Stomach smooth muscle (tissue), 2 donors: Measurements from ENCODE around the gene KRTAP4-16.
"Not testable (repeated sequence)": the region's sequence is repeated elsewhere in the genome, so short reads cannot be mapped to it uniquely, and the experiment has no call there.

Experiments
- H3K27ac ChIP-seq: one replicate; pipeline ENCODE4 v1.7.0; 2013; ENCODE audit warnings: mild to moderate bottlenecking, low read length, inconsistent platforms
- H3K27me3 ChIP-seq, 2 donors: one replicate each; pipeline ENCODE4 v1.7.0; 2013; ENCODE audit warnings: low read length in 2 of 2; ENCODE audit not compliant: insufficient read depth in 2 of 2, control insufficient read depth in 1 of 2
- H3K36me3 ChIP-seq, 2 donors: one replicate each; pipeline ENCODE4 v1.7.0; 2013; ENCODE audit warnings: low read length in 2 of 2; ENCODE audit not compliant: control insufficient read depth in 2 of 2, insufficient read depth in 2 of 2
- H3K4me1 ChIP-seq: one replicate; pipeline ENCODE4 v1.7.0; 2013; ENCODE audit warnings: low read length; ENCODE audit not compliant: control insufficient read depth, insufficient read depth
- H3K4me3 ChIP-seq, 2 donors: one replicate each; pipeline ENCODE4 v1.7.0; 2013; ENCODE audit warnings: low read length in 2 of 2
- H3K9ac ChIP-seq, 2 donors: one replicate each; pipeline ENCODE4 v1.7.0; 2013; ENCODE audit warnings: low read length in 2 of 2, mild to moderate bottlenecking in 1 of 2
- H3K9me3 ChIP-seq, 2 donors: one replicate each; pipeline ENCODE4 v1.7.0; 2013; ENCODE audit warnings: low read length in 2 of 2; ENCODE audit not compliant: control insufficient read depth in 2 of 2
- donor health status: healthy.
- donor health status: Pancreatic carcinoma.

Gene KRTAP4-16

DNA sequence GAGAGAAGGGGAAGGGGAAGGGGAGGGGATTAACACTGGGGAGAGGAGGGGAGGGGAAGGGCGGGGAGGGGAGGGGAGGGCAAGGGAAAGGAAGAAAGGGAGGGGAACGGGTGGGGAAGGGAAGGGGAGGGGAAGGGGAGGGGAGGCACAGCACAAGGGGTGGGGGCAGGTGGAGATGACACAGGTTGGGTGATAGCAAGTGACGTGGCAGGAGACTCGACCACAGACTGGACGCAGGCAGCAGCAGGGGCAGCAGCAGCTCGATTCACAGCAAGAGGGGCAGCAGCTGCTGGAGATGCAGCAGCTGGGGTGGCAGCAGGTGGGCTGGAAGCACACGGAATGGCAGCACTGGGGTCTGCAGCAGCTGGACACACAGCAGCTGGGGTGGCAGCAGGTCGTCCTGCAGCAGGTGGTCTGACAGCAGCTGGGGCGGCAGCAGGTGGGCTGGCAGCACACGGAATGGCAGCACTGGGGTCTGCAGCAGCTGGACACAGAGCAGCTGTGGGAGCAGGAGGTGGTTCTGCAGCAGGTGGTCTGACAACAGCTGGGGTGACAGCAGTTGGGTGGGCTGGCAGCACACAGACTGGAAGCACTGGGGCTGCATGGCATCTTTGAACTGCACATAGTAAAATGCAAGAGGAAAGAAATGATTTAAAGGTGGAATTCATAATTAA lies at the start of gene KRTAP4-16:
Gene KRTAP4-16, minus strand, starts transcription at position 624 of the 674 bp plus-strand sequence. Its CDS starts 0 bp downstream, at position 624.
- no peaks in the 10 kb centered on the region for H3K36me3 ChIP-seq
- no peaks in the 10 kb centered on the region for H3K4me1 ChIP-seq
- H3K9ac ChIP-seq: no peak within 1 kb of the TSS
- no peaks in the 10 kb centered on the region for H3K9me3 ChIP-seq
- H3K27ac ChIP-seq: no peak within 1 kb of the TSS
- no peak within 1 kb of the TSS for H3K4me3 ChIP-seq
- no peaks in the 10 kb centered on the region for H3K27me3 ChIP-seq

DNA sequence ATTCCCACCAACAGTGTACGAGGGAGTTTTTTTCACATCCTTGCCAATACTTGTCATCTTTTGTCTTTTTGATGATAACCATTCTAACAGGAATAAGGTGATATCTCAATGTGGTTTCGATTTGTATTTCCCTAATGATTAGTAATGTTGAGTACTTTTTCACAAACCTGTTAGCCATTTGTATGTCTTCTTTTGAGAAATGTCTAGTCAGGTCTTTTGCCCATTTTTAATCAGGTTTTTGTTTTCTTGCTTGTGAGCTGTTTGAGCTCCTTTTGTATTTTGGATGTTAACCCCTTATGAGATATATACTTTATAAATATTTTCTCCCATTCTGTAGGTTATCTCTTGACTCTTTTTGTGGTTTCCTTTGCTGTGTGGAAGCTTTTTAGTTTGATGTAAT lies 49.5 kb upstream of the KRTAP4-16 start:
- H3K4me1 ChIP-seq: no peaks in the 10 kb centered on the region
- no peaks in the 10 kb centered on the region for H3K36me3 ChIP-seq
- no peak overlapping the region for H3K4me3 ChIP-seq
- H3K9ac ChIP-seq: no peak overlapping the region
- H3K27ac ChIP-seq: no peak overlapping the region
- H3K9me3 ChIP-seq: no peaks in the 10 kb centered on the region
- H3K27me3 ChIP-seq: no peaks in the 10 kb centered on the region

DNA sequence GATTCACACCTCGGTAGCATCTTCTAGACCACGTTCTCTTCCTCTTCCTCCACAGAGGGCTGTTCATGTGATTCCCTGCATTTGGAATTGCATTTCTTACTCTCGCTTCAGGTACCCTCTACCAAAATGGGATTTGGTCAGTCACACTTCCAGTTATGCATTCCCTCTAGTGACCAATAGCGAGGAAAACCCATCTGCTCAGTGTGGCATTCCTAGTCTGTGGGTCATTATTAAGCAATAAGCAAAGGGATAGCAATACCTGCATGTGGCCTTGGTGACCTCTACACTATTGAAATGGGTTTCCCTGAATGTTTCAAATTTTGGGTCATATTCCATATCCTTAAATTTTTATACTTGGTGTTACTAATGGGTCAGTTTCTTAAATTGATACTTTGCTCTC lies 48.0 kb upstream of the KRTAP4-16 start:
- Histone ChIP-seq H3K27ac (no peak overlapping the region), H3K27me3 (no peaks in the 10 kb centered on the region), H3K9me3 (no peaks in the 10 kb centered on the region), H3K9ac (no peak overlapping the region), H3K36me3 (no peaks in the 10 kb centered on the region), H3K4me3 (no peak overlapping the region), H3K4me1 (no peaks in the 10 kb centered on the region)

DNA sequence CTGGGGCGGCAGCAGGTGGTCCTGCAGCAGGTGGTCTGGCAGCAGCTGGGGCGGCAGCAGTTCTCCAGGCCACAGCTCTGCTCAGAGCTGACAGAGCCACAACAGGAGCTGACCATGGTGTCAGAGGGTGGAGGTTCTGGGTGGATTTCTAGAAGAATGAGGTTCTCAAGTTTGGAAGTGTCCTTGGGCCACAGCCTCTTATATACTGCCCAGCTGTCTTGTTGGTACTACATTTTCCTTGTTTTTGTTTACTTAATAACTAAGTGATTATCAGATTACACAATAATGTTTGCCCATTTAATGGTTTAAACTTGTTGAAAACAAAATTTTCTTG lies 47.6 kb upstream of the KRTAP4-16 start, which contains the start of gene KRTAP4-5:
Gene KRTAP4-5, minus strand, starts transcription at position 174 of the 334 bp plus-strand sequence. Its CDS starts 58 bp downstream, at position 116.
- no peaks in the 10 kb centered on the region for H3K4me1 ChIP-seq
- no peak within 1 kb of the TSS for H3K9ac ChIP-seq
- H3K36me3 ChIP-seq: no peaks in the 10 kb centered on the region
- H3K9me3 ChIP-seq: no peaks in the 10 kb centered on the region
- no peak within 1 kb of the TSS for H3K4me3 ChIP-seq
- H3K27me3 ChIP-seq: no peaks in the 10 kb centered on the region
- H3K27ac ChIP-seq: no peak within 1 kb of the TSS

DNA sequence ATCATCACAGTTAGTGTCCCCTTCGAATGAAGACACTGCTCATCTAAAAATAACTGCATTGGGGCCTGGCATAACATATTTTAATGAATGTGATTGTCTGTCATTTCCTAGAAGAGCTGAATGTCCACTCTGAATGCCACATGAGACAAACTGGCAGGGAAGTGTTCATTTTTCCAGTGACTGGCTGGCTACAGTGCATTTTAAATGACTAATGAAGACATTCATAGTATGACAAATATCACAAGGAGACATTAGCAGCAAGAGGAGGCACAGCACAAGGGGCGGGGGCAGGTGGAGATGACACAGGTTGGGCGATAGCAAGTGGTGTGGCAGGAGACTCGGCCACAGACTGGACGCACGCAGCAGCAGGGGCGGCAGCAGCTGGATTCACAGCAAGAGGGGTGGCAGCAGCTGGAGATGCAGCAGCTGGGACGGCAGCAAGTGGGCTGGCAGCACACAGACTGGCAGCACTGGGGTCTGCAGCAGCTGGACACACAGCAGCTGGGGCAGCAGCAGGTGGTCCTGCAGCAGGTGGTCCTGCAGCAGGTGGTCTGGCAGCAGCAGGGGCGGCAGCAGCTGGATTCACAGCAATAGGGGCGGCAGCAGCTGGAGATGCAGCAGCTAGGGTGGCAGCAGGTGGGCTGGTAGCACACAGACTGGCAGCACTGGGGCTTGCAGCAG lies 47.1 kb upstream of the KRTAP4-16 start:
- not testable (repeated sequence) for H3K4me1 ChIP-seq, H3K27me3 ChIP-seq, H3K9me3 ChIP-seq, H3K9ac ChIP-seq, H3K36me3 ChIP-seq, H3K27ac ChIP-seq, H3K4me3 ChIP-seq

DNA sequence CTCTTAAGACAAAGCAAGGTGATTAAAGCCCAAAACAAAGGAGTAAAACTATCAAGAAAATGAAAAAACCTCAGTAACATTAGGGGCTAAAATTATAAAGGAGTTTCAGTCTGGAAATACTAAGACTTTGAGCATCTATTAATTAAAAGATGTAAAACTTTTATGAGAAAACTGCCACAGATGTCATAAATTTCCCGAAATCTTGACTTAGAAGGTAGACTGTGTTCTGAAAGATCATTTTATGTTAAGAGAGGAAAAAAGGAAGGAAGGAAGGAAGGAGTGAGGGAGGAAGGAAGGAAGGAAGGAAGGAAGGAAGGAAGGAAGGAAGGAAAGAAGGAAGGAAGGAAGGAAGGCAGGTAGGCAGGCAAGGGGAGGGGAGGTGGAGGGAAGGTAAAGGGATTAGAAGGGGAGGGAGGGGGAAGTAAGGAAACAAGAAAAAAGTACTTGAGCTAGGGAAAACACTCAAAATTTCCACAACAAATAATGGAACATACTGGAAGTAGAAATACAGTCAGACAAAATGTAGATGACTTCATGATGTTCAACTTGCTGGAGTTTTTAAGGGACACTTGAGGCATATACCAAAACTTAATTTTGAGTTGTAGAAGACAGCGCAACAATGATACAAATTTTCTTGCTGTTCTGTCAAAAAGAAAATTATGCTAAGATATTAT lies 45.7 kb upstream of the KRTAP4-16 start:
- no peak overlapping the region for H3K4me3 ChIP-seq
- peaks cover 4 to 5% of the 10 kb centered on the region in 2 donors for H3K9me3 ChIP-seq
- no peaks in the 10 kb centered on the region for H3K36me3 ChIP-seq
- H3K27ac ChIP-seq: no peak overlapping the region
- no peaks in the 10 kb centered on the region for H3K27me3 ChIP-seq
- no peaks in the 10 kb centered on the region for H3K4me1 ChIP-seq
- H3K9ac ChIP-seq: no peak overlapping the region

DNA sequence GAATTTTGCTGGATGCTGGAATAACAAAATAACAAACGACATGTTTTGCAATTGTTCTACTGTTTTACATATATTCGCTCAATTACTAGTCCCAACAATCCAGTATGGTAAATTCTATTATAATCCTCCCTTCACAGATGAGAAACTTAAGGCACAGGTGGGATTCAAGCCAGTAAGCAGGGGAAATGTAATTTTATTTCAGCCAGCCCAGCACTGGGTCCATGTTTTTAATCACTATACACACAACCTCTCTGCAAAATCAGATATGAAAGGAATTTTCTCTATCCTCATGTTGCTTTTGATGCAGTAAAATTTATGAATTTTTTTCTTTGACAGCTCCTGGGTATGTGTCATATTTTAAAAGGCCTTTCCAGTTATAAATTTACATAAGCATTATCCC lies 43.3 kb upstream of the KRTAP4-16 start:
- no peaks in the 10 kb centered on the region for H3K27me3 ChIP-seq
- H3K4me1 ChIP-seq: no peaks in the 10 kb centered on the region
- H3K27ac ChIP-seq: no peak overlapping the region
- H3K9me3 ChIP-seq: peaks cover 4 to 11% of the 10 kb centered on the region in 2 donors
- no peak overlapping the region for H3K9ac ChIP-seq
- no peaks in the 10 kb centered on the region for H3K36me3 ChIP-seq
- no peak overlapping the region for H3K4me3 ChIP-seq

DNA sequence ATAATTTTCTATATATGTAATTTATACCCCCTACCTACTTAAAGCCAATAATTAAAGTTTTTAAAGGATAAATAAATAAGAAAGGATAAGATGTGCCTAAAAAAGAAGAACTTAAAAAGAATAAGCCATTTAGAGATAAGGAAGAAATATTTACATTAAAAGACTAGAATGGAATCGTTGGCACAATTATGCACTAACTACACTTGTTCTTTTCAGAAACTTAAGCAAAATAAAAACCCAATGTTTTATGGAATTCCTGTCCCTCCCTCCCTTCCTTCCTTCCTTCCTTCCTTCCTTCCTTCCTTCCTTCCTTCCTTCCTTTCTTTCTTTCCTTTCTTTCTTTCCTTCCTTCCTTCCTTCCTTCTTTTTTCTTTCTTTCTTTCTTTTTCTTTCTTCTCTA lies 42.8 kb upstream of the KRTAP4-16 start:
- no peaks in the 10 kb centered on the region for H3K36me3 ChIP-seq
- H3K27ac ChIP-seq: no peak overlapping the region
- no peak overlapping the region for H3K4me3 ChIP-seq
- no peak overlapping the region for H3K9ac ChIP-seq
- H3K27me3 ChIP-seq: peaks cover 0 to 2% of the 10 kb centered on the region in 2 donors
- H3K9me3 ChIP-seq: peaks cover 4 to 13% of the 10 kb centered on the region in 2 donors
- no peaks in the 10 kb centered on the region for H3K4me1 ChIP-seq

DNA sequence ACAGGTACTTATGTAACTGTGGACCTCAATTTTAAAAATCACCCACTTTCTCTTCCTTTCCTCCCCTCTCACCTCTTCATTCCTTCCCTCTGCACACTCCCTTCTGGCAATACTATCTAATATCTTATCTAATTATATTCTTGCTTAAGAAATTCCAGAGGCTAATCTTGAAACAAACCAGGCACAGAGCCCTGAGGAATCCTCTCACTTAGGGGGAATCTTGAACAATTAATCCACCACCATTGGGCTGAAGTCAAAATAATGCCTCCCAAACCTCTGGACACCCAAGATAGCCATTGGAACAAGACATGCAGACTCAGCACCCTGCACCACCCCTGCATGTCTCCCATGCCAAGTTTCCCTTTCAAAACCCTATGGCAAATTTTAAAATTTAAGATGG lies 39.4 kb upstream of the KRTAP4-16 start:
- Histone ChIP-seq H3K9me3 (peaks cover 4 to 13% of the 10 kb centered on the region in 2 donors), H3K36me3 (no peaks in the 10 kb centered on the region)

DNA sequence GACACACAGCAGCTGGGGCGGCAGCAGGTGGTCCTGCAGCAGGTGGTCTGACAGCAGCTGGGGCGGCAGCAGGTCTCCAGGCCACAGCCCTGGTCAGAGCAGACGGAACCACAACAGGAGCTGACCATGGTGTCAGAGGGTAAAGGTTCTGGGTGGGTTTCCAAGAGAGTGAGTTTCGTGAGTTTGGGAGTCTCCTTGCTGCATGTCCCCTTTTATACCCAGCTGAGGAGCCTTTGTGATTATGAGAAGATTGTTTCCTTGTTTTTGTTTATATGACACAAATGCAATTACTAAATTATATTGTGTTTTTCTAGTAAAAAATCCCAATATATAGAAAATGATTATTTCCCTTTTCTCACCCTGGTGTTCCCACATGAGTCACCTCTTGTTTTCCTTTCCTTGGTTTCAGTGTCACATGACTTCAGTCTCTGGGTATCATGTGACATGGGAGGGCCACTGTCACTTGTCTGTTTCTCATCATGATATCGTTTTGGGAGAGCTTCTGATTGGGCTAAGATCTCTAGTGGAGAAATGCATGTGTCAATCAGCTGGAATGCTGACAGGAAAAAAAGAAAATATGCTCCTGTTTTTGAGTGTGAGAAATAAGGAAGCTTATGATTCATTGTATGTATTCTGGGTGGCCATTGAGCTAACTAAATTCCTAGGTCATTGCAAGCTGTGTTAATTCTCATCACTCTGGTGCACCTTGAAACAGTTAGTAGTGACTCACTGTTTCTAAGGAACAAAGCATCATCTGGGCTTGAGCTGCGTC lies 38.5 kb upstream of the KRTAP4-16 start, which contains the start of gene KRTAP4-6:
Gene KRTAP4-6, minus strand, starts transcription at position 185 of the 772 bp plus-strand sequence. Its CDS starts 57 bp downstream, at position 128.
- Histone ChIP-seq H3K4me3 (no peak within 1 kb of the TSS), H3K9me3 (peaks cover 4 to 13% of the 10 kb centered on the region in 2 donors), H3K4me1 (no peaks in the 10 kb centered on the region), H3K27ac (no peak within 1 kb of the TSS), H3K36me3 (no peaks in the 10 kb centered on the region), H3K27me3 (peaks cover 0 to 3% of the 10 kb centered on the region in 2 donors), H3K9ac (no peak within 1 kb of the TSS)

More for the DNA sequence above, 39.4 kb upstream of the KRTAP4-16 start:
- Histone ChIP-seq H3K4me3 (no peak overlapping the region), H3K4me1 (no peaks in the 10 kb centered on the region), H3K27ac (no peak overlapping the region), H3K9ac (no peak overlapping the region), H3K27me3 (peaks cover 0 to 3% of the 10 kb centered on the region in 2 donors)
